Vagina (tissue), 2 donors: Measurements from ENCODE around the gene CLDND2. TPM values are rescaled to one million over a fixed set of nuclear protein-coding genes. Genes with fewer than 3 reads are reported as not detected.

ENCODE experiments used
- DNase-seq, 2 donors: peaks; one replicate each; pipeline ENCODE4 v3.0.0-alpha.2; 2017; ENCODE audit errors: extremely low spot score in 2 of 2
- H3K27ac ChIP-seq: fragments of 200-600 bp; sonication (generic); one replicate; pipeline ENCODE4 v1.5.1; 2019
- H3K27me3 ChIP-seq: fragments of 200-600 bp; sonication (generic); one replicate; pipeline ENCODE4 v1.5.1; 2019
- H3K36me3 ChIP-seq, 2 donors: fragments of 200-600 bp; sonication (generic); one replicate each; pipeline ENCODE4 v1.5.1; 2017 to 2019
- H3K4me1 ChIP-seq: fragments of 200-600 bp; sonication (generic); one replicate; pipeline ENCODE4 v1.5.1; 2019
- H3K4me3 ChIP-seq, 2 donors: fragments of 200-600 bp; sonication (generic); 1 replicate in 1 of 2; 2 replicates in 1 of 2; pipeline ENCODE4 v1.5.1; 2016 to 2019
- H3K9me3 ChIP-seq: fragments of 200-600 bp; sonication (generic); one replicate; pipeline ENCODE4 v1.5.1; 2019
- CTCF ChIP-seq, 3 experiments: fragments of 450-650 bp in 2 of 3; fragments of 200-600 bp in 1 of 3; sonication (generic) in 1 of 3; IDR thresholded peaks; one replicate each; pipeline ENCODE4 v1.5.1; 2017 to 2019; ENCODE audit warnings: antibody characterized with exemption in 3 of 3, mild to moderate bottlenecking in 2 of 3, moderate library complexity in 2 of 3
- POLR2A ChIP-seq, 2 donors: fragments of 450-650 bp; IDR thresholded peaks; one replicate each; pipeline ENCODE4 v1.6.1; 2017; ENCODE audit warnings: antibody characterized with exemption in 2 of 2, mild to moderate bottlenecking in 2 of 2, moderate library complexity in 2 of 2
- POLR2AphosphoS5 ChIP-seq, 2 donors: sonication (generic); formaldehyde crosslinking; IDR thresholded peaks; one replicate each; pipeline ENCODE4 v1.9.0; 2017; ENCODE audit warnings: antibody characterized with exemption in 2 of 2, mild to moderate bottlenecking in 2 of 2, low read depth in 1 of 2; ENCODE audit not compliant: insufficient read depth in 1 of 2
- intact Hi-C: fragments of 100-400 bp; cut with DNase I; formaldehyde crosslinking; loops from one replicate; pipeline ENCODE4 v1.15.1; 2023
- total RNA-seq: library from RNA; depleted of rRNA; stranded (reverse); fragments of >200 nt; gene quantifications from one replicate; pipeline ENCODE4 v1.2.3, GENCODE V29; 2016

Gene CLDND2
- total RNA-seq, 1 donor from 2014 or later = not detected

GRCh38 chr19:51338563-51339312 is 30.1 kb downstream of the CLDND2 start:
- H3K36me3 ChIP-seq = no peaks in the 10 kb centered on the region
- DNase-seq = no peak
- TF ChIP-seq CTCF (IDR thresholded peaks at IDR 0.05) (peak; percentile 62 to 95 (median 80)), POLR2AphosphoS5 (IDR thresholded peaks at IDR 0.05; ENCODE audit: insufficient read depth in 1 of 2, low read depth in 1 of 2) (peak in 1 of 2 donors; percentile 31), POLR2A (IDR thresholded peaks at IDR 0.05) (no peak)
- H3K4me1 ChIP-seq = peaks cover 21% of the 10 kb centered on the region
- H3K27ac ChIP-seq = peak overlapping the region; percentile 84
- intact Hi-C loops = loop anchor here (10.0 kb wide), 2 partner anchors 56 to 244 kb away; partner anchors contain the start of gene C19orf84
- no peaks in the 10 kb centered on the region for H3K27me3 ChIP-seq
- no peaks in the 10 kb centered on the region for H3K9me3 ChIP-seq
- peak overlapping the region; percentile 47 to 81 for H3K4me3 ChIP-seq

- TF ChIP-seq CTCF (IDR thresholded peaks at IDR 0.05) = no peak
- no peak for TF ChIP-seq POLR2AphosphoS5 (IDR thresholded peaks at IDR 0.05; ENCODE audit: insufficient read depth in 1 of 2, low read depth in 1 of 2)
- no peak for TF ChIP-seq POLR2A (IDR thresholded peaks at IDR 0.05)
- peak overlapping the region in 1 of 2 donors; percentile 81 for H3K4me3 ChIP-seq
- H3K27me3 ChIP-seq = no peaks in the 10 kb centered on the region
- H3K36me3 ChIP-seq = no peaks in the 10 kb centered on the region
- peak overlapping the region; percentile 84 for H3K27ac ChIP-seq
- intact Hi-C loops = loop anchor here (10.0 kb wide), 2 partner anchors 57 to 243 kb away; partner anchors contain the start of gene C19orf84
- H3K9me3 ChIP-seq = no peaks in the 10 kb centered on the region
- H3K4me1 ChIP-seq = peaks cover 21% of the 10 kb centered on the region
- no peak for DNase-seq
Observed at GRCh38 chr19:51337861-51338562, 30.8 kb downstream of the CLDND2 start.

GRCh38 chr19:51337141-51337860 is 31.5 kb downstream of the CLDND2 start:
- H3K27ac ChIP-seq = no peak overlapping the region
- intact Hi-C loops = loop anchor here (10.0 kb wide), 2 partner anchors 58 to 242 kb away; partner anchors contain the start of gene C19orf84
- H3K36me3 ChIP-seq = no peaks in the 10 kb centered on the region
- peaks cover 21% of the 10 kb centered on the region for H3K4me1 ChIP-seq
- H3K4me3 ChIP-seq = no peak overlapping the region
- no peak for DNase-seq
- TF ChIP-seq POLR2AphosphoS5 (IDR thresholded peaks at IDR 0.05; ENCODE audit: insufficient read depth in 1 of 2, low read depth in 1 of 2) (no peak), CTCF (IDR thresholded peaks at IDR 0.05) (no peak), POLR2A (IDR thresholded peaks at IDR 0.05) (no peak)
- no peaks in the 10 kb centered on the region for H3K27me3 ChIP-seq
- no peaks in the 10 kb centered on the region for H3K9me3 ChIP-seq

GRCh38 chr19:51333836-51334460 is 34.9 kb downstream of the CLDND2 start:
- H3K36me3 ChIP-seq = no peaks in the 10 kb centered on the region
- TF ChIP-seq POLR2A (IDR thresholded peaks at IDR 0.05) = no peak
- TF ChIP-seq POLR2AphosphoS5 (IDR thresholded peaks at IDR 0.05; ENCODE audit: insufficient read depth in 1 of 2, low read depth in 1 of 2) = no peak
- no peak for TF ChIP-seq CTCF (IDR thresholded peaks at IDR 0.05)
- H3K4me1 ChIP-seq = peaks cover 6% of the 10 kb centered on the region
- intact Hi-C loops = loop anchor here (10.0 kb wide), 2 partner anchors 61 to 239 kb away; partner anchors contain the start of gene C19orf84
- DNase-seq = no peak
- H3K27me3 ChIP-seq = no peaks in the 10 kb centered on the region
- no peaks in the 10 kb centered on the region for H3K9me3 ChIP-seq
- H3K4me3 ChIP-seq = no peak overlapping the region
- H3K27ac ChIP-seq = no peak overlapping the region
